ENCODE results near the gene ERCC3. TPM values are rescaled to one million over a fixed set of nuclear protein-coding genes. Genes with fewer than 3 reads are reported as not detected.
"Not testable (repeated sequence)": the region's sequence is repeated elsewhere in the genome, so short reads cannot be mapped to it uniquely, and the experiment has no call there.

Gene ERCC3
- polyA plus RNA-seq, 3 donors = 67.7 to 75.0 (median 67.7) TPM

DNA sequence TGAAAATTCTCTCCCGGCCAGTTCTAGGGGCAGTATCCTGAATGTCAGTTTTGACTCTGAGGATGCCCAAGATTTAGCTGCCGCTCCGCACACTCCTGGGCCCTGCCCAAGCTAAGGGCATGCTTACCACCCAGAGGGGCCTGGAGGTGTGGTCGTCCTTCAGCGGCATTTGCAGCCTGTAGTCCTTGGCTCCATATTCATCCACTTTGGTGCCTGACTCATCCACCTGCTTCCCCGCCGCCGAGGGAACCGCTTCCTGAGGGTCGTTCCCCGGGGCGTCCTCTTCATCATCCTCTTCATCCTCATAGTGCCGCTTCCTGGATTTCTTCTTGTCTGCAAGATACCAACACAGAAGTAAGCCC, 577 bp downstream of the ERCC3 start:
- DNase-seq = no peak

- no peak for DNase-seq
These were observed 5.7 kb downstream of the ERCC3 start for GRCh38 chr2:127288274-127288673.

DNA sequence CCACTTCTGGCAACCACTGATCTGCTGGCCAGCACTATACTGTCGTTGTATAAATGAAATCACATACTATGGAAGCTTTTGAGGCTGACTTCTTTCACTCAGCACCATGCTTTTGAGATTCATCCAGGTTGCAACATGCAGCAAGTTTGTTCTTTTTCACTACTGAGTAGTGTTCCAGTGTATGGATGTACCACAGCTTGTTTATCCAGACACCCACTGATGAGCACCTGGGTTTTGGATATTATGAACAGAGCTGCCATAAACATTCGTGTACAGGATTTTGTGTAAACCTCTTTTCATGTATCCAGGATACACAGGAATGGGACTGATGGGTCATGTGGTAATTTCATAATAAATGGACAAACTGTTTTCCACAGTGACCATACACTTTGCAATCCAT, 10.7 kb downstream of the ERCC3 start:
- DNase-seq = no peak

GRCh38 chr2:127280693-127281092, 13.3 kb downstream of the ERCC3 start:
- DNase-seq = no peak

- no peak for DNase-seq
These were observed 14.2 kb downstream of the ERCC3 start for GRCh38 chr2:127279781-127280180.

GRCh38 chr2:127278959-127279358, 15.0 kb downstream of the ERCC3 start:
- no peak for DNase-seq

DNA sequence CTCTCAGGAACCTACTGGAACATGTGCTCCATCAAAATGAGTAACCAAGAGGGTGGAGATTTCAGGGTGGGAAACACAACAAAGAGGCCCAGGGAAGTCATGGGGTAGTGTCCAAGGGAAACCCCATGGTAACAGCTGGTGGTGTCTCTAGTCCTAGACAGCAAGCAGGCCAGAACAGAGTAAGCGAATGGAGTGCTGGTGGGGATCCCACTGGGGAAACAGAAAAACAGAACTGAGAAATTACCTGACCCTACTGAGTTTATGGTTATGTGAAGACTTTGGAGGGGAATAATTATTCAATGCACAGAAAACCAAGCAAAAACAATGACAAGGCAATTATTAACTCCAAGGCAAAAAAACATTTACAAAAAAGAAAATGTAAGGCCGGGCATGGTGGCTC, 16.9 kb downstream of the ERCC3 start:
- no peak for DNase-seq

DNA sequence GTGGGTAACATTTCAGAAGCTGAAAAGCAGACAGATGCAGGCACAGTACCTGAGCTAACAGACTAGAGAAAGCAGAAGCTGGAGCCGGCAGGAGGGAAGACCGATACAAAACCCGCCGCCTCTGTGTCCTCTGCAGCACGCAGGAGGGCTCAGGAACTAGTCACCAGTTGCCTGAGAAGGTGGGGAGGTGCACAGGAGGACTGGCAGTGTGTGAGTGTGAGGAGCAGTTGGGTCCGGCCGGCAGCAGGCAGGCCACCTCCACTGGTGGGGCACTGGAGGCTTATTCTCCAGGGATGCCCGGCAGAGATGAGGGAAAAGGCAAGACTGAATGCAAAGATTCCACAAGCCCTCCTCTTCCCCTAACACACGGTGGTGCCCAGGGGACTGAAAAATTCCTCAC, 18.2 kb downstream of the ERCC3 start:
- no peak for DNase-seq

DNA sequence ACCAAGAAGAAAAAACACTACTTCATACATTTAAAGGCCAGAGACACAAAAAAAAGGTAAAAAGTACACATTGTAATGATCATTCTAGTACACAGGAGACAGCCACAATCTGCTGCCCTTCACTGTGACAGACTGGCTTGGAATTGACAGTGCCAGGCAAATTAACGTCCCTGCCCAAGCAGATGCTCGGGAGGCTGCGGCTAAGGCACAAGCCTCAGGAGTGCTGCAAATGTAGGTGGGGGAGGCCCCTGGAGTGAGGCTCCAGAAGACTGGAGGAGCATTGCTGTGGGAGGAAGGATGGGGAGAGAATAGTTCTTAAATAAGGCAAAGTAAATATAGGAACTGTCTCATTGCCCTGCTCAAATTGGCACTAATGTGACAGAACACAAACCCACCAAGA, 18.6 kb downstream of the ERCC3 start:
- DNase-seq = no peak

- no peak for DNase-seq
These were observed 23.3 kb downstream of the ERCC3 start for GRCh38 chr2:127270663-127271062.

- DNase-seq = no peak
These were observed 32.0 kb downstream of the ERCC3 start for GRCh38 chr2:127261804-127262406.

GRCh38 chr2:127259355-127259754, 34.6 kb downstream of the ERCC3 start:
- DNase-seq = no peak

GRCh38 chr2:127256866-127257265, 37.1 kb downstream of the ERCC3 start:
- DNase-seq = no peak

DNA sequence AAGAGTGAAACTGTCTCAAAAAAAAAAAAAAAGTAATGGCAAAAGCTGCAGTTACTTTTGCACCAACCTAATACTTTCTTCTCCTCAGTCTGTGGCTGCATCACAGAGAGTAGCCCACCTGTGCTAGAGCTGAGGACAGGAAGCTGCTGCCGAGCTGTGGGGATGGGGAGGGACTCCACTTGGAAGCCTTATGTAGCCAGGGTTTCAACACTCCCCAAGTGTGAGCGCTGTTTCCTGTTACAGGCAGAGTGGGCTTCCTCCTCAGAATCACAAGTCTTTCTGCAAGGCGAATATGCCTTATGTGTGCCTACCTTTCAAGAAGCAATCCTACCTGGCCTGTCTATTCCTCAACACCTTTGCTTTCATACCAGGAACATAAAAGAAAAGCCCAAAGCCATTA, 37.6 kb downstream of the ERCC3 start:
- DNase-seq = no peak

- no peak for DNase-seq
These were observed 38.2 kb downstream of the ERCC3 start for GRCh38 chr2:127255721-127256120.

DNA sequence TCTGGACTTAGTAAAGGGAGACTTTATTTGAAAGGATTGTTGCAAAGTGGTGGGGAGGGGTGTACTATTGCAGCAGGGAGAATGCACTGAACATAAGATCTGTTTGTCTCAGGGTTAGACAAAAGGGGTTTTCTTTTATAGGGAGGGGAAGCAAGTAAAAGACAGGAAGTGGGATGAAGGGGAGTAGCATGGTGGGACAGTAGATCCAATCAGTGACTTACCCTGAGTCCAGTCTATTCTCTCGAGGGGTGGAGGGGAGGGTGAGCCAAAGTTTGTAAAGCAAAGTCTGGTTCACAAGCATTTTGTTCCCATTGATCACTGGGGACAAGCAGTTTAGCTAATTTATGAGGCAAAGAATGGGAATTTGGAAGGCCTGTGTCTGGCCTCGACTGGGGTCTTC, 38.8 kb downstream of the ERCC3 start:
- DNase-seq = no peak

DNA sequence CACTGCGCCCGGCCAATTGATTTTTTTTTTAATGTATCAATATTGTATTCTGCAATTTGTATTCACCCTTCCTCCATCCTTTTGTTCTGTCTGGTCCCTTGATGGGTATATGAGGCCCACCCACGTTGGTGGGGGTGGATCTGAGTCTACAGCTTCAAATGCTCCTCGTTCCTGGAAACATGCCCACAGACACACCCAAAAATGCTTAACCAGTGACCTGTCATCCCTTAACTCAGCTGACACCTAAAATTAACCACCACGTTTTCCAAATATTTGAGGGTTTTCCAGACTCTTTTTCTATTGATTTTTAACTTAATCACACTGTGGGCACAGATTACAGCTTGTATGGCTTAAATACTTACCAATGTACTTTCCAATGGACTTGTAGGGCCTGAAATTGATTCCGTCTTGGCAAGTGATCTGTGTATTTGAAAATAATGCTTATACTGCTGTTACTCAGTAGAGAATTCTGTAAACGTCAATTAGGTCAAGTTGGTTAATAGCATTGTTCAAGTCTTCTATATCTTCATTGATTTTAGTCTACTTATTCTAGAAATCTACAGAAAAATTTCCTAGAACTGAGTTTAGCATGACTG, 39.5 kb downstream of the ERCC3 start:
- DNase-seq = no peak

GRCh38 chr2:127241184-127241583, 52.8 kb downstream of the ERCC3 start:
- not testable (repeated sequence) for DNase-seq

GRCh38 chr2:127239395-127239794, 54.5 kb downstream of the ERCC3 start:
- DNase-seq = no peak

DNA sequence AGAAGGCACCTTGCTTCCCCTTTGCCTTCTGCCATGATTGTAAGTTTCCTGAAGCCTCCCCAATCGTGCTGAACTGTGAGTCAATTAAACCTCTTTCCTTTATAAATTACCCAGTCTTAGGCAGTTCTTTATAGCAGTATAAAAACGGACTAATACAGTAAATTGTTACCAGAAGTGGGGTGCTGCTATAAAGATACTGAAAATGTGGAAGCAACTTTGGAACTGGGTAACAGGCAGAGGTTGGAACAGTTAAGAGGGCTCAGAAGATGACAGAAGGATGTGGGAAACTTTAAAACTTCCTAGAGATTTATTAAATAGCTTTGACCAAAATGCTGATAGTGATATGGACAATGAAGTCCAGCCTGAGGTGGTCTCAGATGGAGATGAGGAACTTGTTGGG, 56.2 kb downstream of the ERCC3 start:
- DNase-seq = not testable (repeated sequence)

GRCh38 chr2:127235082-127235702, 58.8 kb downstream of the ERCC3 start:
- DNase-seq = no peak

DNA sequence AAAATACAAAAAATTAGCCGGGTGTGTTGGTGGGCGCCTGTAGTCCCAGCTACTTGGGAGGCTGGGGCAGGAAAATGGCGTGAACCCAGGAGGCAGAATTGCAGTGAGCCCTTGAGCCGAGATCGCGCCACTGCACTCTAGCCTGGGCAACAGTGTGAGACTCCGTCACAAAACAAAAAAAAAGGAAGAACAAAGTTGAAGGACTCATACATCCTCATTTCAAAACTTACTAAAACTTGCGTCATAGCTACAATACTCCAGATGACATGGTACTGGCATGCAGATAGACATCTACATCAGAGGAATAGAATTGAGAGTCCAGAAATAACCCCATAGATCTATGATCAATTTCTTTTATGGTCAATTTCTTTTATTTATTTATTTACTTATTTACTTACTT, 60.2 kb downstream of the ERCC3 start:
- DNase-seq = no peak

DNA sequence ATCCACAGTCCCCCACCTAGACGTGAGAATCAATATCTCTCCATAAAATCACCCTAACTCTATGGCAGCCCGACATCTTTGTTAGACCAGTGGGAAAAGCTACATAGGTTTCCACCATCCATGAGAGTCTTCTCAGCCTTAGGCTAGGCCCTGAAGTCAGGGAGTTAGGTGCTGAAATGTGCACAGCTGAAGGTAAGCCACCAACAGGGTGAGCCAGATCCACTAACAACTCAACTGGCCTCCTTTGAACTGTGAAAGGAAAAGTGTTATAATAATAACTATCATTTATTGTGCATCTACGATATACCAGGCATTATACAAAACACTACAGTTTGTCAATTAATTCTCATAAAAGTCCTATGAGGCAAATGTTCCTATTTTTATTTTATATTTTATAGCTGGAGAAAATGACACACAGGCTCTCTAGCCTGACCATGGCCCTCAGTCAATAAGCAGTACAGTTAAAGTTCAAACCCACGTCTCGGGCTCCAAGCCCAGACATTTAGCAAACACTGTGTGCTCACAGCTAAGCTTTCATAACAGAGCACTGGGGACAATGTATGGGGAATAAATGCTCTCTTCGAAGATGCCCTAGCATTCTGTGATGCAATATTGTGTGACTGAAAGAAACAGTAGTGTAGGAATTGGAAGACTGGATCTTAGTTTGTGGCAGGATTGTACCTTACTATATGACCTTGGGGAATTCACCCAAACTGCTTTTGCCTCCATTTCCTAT, 62.6 kb downstream of the ERCC3 start:
- DNase-seq = no peak

Measured in renal pelvis (tissue), 4 donors.